Tibial artery (tissue), 4 donors: ENCODE data around the gene MUC5B.
A peak's percentile ranks its signal among the peaks of the same experiment; 100 is the strongest.
"Not testable (repeated sequence)": the region's sequence is repeated elsewhere in the genome, so short reads cannot be mapped to it uniquely, and the experiment has no call there.

Experiments used
- DNase-seq, 2 donors: peaks; one replicate each; pipeline ENCODE4 v3.0.0-alpha.2; 2019
- H3K27ac ChIP-seq, 2 donors: fragments of 200-600 bp; sonication (generic) in 1 of 2; 1 replicate in 1 of 2; 2 replicates in 1 of 2; pipeline ENCODE4 v1.5.1; 2018 to 2019; ENCODE audit warnings: mild to moderate bottlenecking in 1 of 2
- H3K27me3 ChIP-seq, 2 donors: fragments of 200-600 bp; sonication (generic) in 1 of 2; one replicate each; pipeline versions ENCODE4 v1.5.1 to v1.6.0; 2016 to 2019
- H3K36me3 ChIP-seq, 3 donors: fragments of 200-600 bp; sonication (generic) in 2 of 3; one replicate each; pipeline ENCODE4 v1.5.1; 2016 to 2019; ENCODE audit warnings: mild to moderate bottlenecking in 2 of 3
- H3K4me1 ChIP-seq, 4 donors: fragments of 200-600 bp; sonication (generic) in 2 of 4; 1 replicate in 3 of 4; 2 replicates in 1 of 4; pipeline ENCODE4 v1.5.1; 2016 to 2019
- H3K4me3 ChIP-seq, 2 donors: fragments of 200-600 bp; sonication (generic) in 1 of 2; 1 replicate in 1 of 2; 2 replicates in 1 of 2; pipeline ENCODE4 v1.5.1; 2018 to 2019; ENCODE audit warnings: mild to moderate bottlenecking in 2 of 2
- H3K9me3 ChIP-seq, 3 donors: fragments of 200-600 bp; sonication (generic) in 1 of 3; one replicate each; pipeline ENCODE4 v1.5.1; 2016 to 2019
- intact Hi-C: fragments of 100-400 bp; cut with DNase I; formaldehyde crosslinking; loops from one replicate; pipeline ENCODE4 v1.15.0; 2023; ENCODE audit warnings: low total_unique reads
- TF ChIP-seq, protein P1 (sequence below), 2 experiments: fragments of 200-600 bp in 1 of 2; fragments of 450-650 bp in 1 of 2; IDR thresholded peaks; one replicate each; pipeline ENCODE4 v1.5.1; 2017 to 2019; ENCODE audit warnings: antibody characterized with exemption in 2 of 2, mild to moderate bottlenecking in 1 of 2, moderate library complexity in 1 of 2

Gene MUC5B

DNA sequence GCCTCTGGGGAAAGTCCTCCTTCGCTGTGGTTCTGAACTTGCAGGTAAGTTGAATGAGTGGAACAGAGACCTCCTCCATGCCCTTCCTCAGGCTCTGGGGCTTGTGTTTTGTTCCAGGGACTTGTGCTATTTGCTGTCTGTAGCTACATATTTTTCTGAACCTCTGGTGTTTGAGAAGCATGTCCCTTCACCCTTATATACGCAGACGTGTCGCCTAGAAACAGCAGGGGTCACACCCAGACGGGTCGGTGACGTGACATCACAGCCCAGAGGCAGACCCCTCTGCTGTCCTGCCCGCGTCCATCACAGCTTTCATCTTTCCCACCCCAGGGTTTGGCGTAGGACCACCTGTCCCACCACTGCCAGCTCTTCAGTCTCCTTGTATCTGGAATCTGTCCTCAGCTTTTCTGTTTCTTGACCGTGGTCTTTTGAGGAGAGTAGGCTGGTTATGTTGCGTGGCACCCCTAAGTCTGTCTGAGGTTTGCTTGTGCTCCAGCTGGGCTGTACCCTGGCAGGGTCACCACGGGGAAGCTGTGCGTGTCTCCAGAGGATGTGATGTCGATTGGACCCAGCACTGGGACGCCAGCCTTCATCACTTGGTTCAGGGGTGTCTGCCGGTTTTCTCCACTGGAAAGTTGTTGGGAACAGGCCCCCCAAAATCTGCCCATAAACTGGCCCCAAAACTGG lies 13.4 kb upstream of the MUC5B start:
- Histone ChIP-seq H3K27ac (no peak overlapping the region), H3K9me3 (peaks cover 3 to 32% (median 11%) of the 10 kb centered on the region in 3 donors), H3K27me3 (peaks cover 0 to 15% of the 10 kb centered on the region in 2 donors), H3K36me3 (peaks cover 0 to 8% (median 0%) of the 10 kb centered on the region in 3 donors), H3K4me3 (no peak overlapping the region), H3K4me1 (no peaks in the 10 kb centered on the region)
- intact Hi-C loops, result no loop called here
- TF ChIP-seq, protein P1, sequence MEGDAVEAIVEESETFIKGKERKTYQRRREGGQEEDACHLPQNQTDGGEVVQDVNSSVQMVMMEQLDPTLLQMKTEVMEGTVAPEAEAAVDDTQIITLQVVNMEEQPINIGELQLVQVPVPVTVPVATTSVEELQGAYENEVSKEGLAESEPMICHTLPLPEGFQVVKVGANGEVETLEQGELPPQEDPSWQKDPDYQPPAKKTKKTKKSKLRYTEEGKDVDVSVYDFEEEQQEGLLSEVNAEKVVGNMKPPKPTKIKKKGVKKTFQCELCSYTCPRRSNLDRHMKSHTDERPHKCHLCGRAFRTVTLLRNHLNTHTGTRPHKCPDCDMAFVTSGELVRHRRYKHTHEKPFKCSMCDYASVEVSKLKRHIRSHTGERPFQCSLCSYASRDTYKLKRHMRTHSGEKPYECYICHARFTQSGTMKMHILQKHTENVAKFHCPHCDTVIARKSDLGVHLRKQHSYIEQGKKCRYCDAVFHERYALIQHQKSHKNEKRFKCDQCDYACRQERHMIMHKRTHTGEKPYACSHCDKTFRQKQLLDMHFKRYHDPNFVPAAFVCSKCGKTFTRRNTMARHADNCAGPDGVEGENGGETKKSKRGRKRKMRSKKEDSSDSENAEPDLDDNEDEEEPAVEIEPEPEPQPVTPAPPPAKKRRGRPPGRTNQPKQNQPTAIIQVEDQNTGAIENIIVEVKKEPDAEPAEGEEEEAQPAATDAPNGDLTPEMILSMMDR (IDR thresholded peaks at IDR 0.05), result no peak
- peak in 1 of 2 donors; percentile 53 for DNase-seq

DNA sequence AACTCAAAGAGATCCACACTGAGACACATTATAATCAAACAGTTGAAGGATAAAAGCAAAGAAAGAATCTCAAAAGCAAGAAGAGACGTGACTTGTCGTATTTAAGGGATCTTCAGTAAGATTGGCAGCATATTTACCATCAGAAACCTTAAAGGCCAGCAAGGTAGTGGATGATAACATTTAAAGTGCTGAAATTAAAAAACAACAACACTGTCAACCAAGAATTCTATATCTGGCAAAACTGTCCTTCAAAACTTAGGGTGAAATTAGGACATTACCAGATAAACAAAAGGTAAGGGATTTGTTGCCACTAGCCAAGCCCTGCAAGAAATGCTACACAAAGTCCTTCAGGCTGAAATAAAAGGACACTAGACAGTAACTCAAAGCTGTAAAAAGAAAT lies 11.0 kb upstream of the MUC5B start:
- peaks cover 3 to 32% (median 11%) of the 10 kb centered on the region in 3 donors for H3K9me3 ChIP-seq
- peaks cover 0 to 4% of the 10 kb centered on the region in 2 donors for H3K27me3 ChIP-seq
- H3K27ac ChIP-seq, result no peak overlapping the region
- peaks cover 0 to 8% (median 0%) of the 10 kb centered on the region in 3 donors for H3K36me3 ChIP-seq
- no peak for DNase-seq
- TF ChIP-seq, protein P1 (IDR thresholded peaks at IDR 0.05), result no peak
- H3K4me1 ChIP-seq, result no peaks in the 10 kb centered on the region
- H3K4me3 ChIP-seq, result no peak overlapping the region
- intact Hi-C loops, result no loop called here

DNA sequence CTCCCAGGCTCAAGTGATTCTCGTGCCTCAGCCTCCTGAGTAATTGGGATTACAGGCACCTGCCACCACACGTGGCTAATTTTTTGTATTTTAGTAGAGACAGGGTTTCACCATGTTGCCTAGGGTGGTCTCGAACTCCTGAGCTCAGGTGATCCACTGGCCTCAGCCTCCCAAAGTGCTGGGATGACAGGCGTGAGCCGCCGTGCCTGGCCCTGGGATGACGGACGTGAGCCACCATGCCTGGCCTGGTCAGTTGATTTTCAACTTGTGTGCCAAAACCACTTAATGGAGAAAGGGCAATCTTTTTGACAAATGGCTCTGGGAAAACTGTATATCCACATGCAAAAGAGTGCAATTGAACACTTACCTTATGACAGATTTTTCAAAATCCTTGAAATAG lies 7.0 kb upstream of the MUC5B start:
- H3K4me1 ChIP-seq, H3K4me3 ChIP-seq, intact Hi-C loops, H3K36me3 ChIP-seq, H3K27ac ChIP-seq: not testable (repeated sequence)
- H3K9me3 ChIP-seq, result peaks cover 3 to 20% (median 14%) of the 10 kb centered on the region in 3 donors
- peak in 1 of 2 donors; percentile 35 for DNase-seq
- H3K27me3 ChIP-seq, result peaks cover 0 to 27% of the 10 kb centered on the region in 2 donors

DNA sequence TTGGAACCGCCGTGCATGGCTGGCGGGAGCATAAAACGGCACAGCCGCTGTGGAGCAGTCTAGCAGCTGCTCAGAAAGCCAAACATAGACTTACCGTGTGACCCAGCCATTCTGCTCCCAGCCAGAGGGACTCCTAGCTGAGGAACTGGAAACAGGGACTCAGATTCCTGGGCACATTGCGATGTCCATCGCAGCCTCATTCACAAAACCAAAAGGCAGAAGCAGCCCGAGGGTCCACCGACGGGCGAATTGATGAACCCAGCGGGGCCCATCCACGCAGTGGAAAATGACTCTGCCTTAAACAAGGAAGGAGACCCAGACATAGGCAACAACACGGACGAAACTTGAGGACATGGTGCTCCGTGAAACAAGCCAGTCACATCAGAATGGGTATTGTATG lies 5.7 kb upstream of the MUC5B start:
- no peak overlapping the region for H3K27ac ChIP-seq
- intact Hi-C loops, result no loop called here
- peak in 1 of 2 donors; percentile 52 for DNase-seq
- peaks cover 0 to 7% (median 3%) of the 10 kb centered on the region in 3 donors for H3K9me3 ChIP-seq
- H3K4me3 ChIP-seq, result no peak overlapping the region
- TF ChIP-seq, protein P1 (IDR thresholded peaks at IDR 0.05), result no peak
- H3K4me1 ChIP-seq, result peaks cover 0 to 10% (median 0%) of the 10 kb centered on the region in 4 donors
- peaks cover 0 to 40% of the 10 kb centered on the region in 2 donors for H3K27me3 ChIP-seq
- peaks cover 0 to under 1% (median 0%) of the 10 kb centered on the region in 3 donors for H3K36me3 ChIP-seq

DNA sequence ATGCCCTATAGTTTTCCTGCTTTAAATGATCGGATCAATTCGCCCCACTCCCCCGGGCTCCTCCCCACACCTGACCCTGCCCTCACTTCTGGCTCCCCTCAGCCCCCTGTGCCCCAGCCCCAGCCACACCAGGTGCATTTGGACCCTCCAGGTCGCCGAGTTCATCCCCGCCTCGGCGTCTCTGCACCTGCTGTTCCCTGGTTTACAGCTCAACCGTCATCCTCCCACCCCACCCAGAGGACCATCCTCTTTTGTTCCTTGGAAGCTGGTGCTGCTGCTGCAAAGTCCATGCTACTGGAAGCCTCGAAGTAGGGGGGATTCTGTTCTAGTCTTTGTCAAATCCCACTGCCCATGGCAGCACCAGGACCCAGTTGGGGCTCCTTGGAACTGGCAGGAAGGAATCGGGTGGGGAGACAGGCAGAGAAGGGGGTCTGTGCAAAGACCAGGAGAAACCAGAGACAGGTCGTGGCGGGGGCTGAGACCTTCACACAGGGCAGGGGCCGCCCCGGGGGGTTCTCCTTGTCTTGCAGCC lies 4.5 kb upstream of the MUC5B start:
- Histone ChIP-seq H3K4me1 (peaks cover 0 to 21% (median 0%) of the 10 kb centered on the region in 4 donors), H3K4me3 (no peak overlapping the region), H3K27me3 (peaks cover 0 to 52% of the 10 kb centered on the region in 2 donors), H3K27ac (no peak overlapping the region), H3K9me3 (peaks cover 0 to 3% (median 0%) of the 10 kb centered on the region in 3 donors), H3K36me3 (no peaks in the 10 kb centered on the region)
- TF ChIP-seq, protein P1 (IDR thresholded peaks at IDR 0.05), result no peak
- DNase-seq, result peak in 1 of 2 donors; percentile 24
- intact Hi-C loops, result no loop called here

DNA sequence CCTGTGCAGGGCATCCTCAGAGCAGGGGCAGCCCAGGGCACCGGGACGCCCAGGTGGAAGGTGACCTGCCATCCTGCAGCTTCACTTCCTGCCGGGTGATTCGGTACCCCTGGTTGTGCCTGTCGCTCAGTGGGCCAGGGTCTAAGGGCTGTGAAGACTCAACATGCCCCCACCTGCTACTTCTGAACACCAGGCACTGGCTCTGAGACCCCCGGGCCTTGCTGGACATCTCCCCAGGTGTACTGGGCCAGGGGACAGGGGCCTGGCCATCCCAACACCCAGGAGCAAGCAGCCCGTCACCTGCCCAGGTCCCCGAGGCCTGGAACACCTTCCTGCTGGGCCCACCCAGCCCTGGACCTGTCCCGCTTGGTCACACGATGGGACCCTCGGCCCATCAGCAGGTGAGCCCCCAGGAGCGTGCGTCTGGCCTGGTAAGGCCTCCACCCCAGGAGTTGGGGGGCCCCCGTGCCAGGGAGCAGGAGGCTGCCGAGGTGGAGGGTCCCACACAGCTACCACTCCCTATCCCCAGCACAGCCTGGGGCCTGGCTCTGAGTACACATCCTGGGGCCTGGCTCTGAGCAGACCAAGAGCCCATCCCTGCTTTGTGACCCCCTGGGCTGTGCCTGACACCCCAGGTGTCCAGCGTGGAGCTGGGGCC lies 3.9 kb upstream of the MUC5B start:
- DNase-seq, result peak in 1 of 2 donors; percentile 59
- Histone ChIP-seq H3K27ac (no peak overlapping the region), H3K36me3 (no peaks in the 10 kb centered on the region), H3K27me3 (peaks cover 0 to 58% of the 10 kb centered on the region in 2 donors), H3K9me3 (peaks cover 0 to 3% (median 0%) of the 10 kb centered on the region in 3 donors), H3K4me3 (no peak overlapping the region), H3K4me1 (peaks cover 0 to 27% (median 0%) of the 10 kb centered on the region in 4 donors)
- TF ChIP-seq, protein P1 (IDR thresholded peaks at IDR 0.05), result no peak
- intact Hi-C loops, result no loop called here
